Occipital lobe (tissue), 2 donors: ENCODE measurements around the gene LGMN. TPM values are rescaled to one million over a fixed set of nuclear protein-coding genes. Genes with fewer than 3 reads are reported as not detected.
"Not testable (repeated sequence)": the region's sequence is repeated elsewhere in the genome, so short reads cannot be mapped to it uniquely, and the experiment has no call there.

Source experiments
- DNase-seq: peaks from one replicate; lab custom pipeline; 2025; lab: John Stamatoyannopoulos, UW
- total RNA-seq: library from RNA; depleted of rRNA; stranded (reverse); fragments of >200 nt; gene quantifications from one replicate; pipeline ENCODE4 v1.2.3, GENCODE V29; 2014

Gene LGMN
- total RNA-seq, 1 donor from 2014 or later = 23.6 TPM

- not testable (repeated sequence) for DNase-seq
Measured at GRCh38 chr14:92763666-92764631, 15.5 kb upstream of the LGMN start.

- no peak for DNase-seq
Measured at GRCh38 chr14:92760524-92760805, 12.0 kb upstream of the LGMN start.

GRCh38 chr14:92759679-92760523 lies 11.5 kb upstream of the LGMN start:
- no peak for DNase-seq

- DNase-seq = no peak
Measured at GRCh38 chr14:92759300-92759678, 10.9 kb upstream of the LGMN start.

- no peak for DNase-seq
Measured at GRCh38 chr14:92756446-92756845, 8.0 kb upstream of the LGMN start.

GRCh38 chr14:92755495-92755894 lies 7.1 kb upstream of the LGMN start:
- no peak for DNase-seq

GRCh38 chr14:92754966-92755365 lies 6.5 kb upstream of the LGMN start:
- no peak for DNase-seq

- no peak for DNase-seq
Measured at GRCh38 chr14:92753250-92753649, 4.8 kb upstream of the LGMN start.

- no peak for DNase-seq
Measured at GRCh38 chr14:92751819-92752218, 3.4 kb upstream of the LGMN start.

- no peak for DNase-seq
Measured at GRCh38 chr14:92750994-92751400, 2.6 kb upstream of the LGMN start.

GRCh38 chr14:92750222-92750728 lies 1.8 kb upstream of the LGMN start:
- not testable (repeated sequence) for DNase-seq

GRCh38 chr14:92747701-92748258 lies 647 bp downstream of the LGMN start:
- DNase-seq = no peak

GRCh38 chr14:92744198-92744597 lies 4.2 kb downstream of the LGMN start:
- no peak for DNase-seq

GRCh38 chr14:92740440-92740839 lies 8.0 kb downstream of the LGMN start:
- DNase-seq = no peak

- no peak for DNase-seq
Measured at GRCh38 chr14:92737619-92738188, 10.7 kb downstream of the LGMN start.

- no peak for DNase-seq
Measured at GRCh38 chr14:92737206-92737605, 11.2 kb downstream of the LGMN start.

- no peak for DNase-seq
Measured at GRCh38 chr14:92735344-92735743, 13.1 kb downstream of the LGMN start.

GRCh38 chr14:92734618-92735017 lies 13.8 kb downstream of the LGMN start:
- no peak for DNase-seq

- no peak for DNase-seq
Measured at GRCh38 chr14:92733007-92733406, 15.4 kb downstream of the LGMN start.

- no peak for DNase-seq
Measured at GRCh38 chr14:92731622-92732115, 16.8 kb downstream of the LGMN start.

- DNase-seq = no peak
Measured at GRCh38 chr14:92729634-92730358, 18.6 kb downstream of the LGMN start.
